ENCODE measurements around the gene MARS1. TPM values are rescaled to one million over a fixed set of nuclear protein-coding genes. Genes with fewer than 3 reads are reported as not detected.
A peak's percentile ranks its signal among the peaks of the same experiment; 100 is the strongest.

MARS1 gene
- total RNA-seq, 2 donors from 2014 or later: 130 to 243 TPM

DNA sequence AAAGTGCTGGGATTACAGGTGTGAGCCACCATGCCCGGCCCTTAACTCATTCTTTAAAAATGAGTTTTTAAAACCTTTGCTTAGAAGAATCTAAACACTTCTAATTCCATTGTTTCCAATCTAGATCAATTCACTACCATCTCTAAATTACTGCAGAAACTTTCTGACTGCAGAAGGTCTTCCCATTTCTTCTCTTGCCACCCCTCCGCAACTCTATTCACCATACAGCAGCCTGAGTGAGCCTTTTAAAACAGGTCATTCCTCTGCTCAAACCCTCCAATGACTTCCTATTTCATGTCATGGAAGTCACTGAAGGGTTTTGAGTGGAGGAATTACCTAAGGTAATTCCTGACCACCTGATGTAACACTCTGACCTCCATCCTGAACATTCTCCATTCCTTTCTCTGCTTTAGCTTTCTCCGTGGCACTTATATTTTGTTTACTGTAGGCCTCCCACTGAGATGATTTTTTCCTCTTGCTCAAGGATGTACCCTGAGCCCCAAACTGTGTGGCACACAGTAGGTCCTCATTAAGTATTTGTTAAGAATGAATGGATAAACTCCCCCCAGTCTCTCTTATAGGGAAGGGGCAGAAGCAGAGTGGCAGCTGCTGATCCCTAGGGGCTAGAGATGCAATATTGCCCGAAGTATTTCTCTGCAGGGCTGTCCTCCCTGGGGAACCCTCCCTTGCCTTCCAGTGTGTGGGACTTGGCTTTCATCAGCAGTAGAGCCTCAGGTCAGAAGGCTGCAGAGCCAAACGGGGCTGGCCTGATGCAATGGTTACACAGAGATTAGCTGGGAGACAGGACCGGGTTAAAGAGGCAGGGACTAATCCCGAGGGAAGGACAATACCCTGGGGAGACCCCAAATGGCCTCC, 31.3 kb downstream of the MARS1 start:
- no peak for ATAC-seq (replicated peaks)
- Mint-ChIP-seq H3K4me1 (peaks cover 25% of the 10 kb centered on the region), H3K27me3 (no peaks in the 10 kb centered on the region), H3K4me3 (peak overlapping the region; percentile 81), H3K27ac (peak overlapping the region; percentile 97), H3K36me3 (ENCODE audit: low read depth) (peaks cover 91% of the 10 kb centered on the region), H3K9me3 (no peaks in the 10 kb centered on the region)

DNA sequence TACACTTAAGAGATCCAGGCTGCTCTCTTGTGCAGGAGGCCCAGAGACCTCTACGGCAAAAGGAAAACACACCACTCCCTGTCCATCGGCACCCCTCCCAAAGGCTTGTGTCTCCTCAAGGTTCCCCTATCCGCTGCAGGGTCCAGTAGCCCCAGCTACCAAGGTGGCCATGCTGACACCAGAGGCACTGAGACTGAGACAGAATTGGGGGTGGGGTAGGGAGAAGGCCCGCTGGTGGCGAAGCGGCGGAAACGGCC, 31.9 kb downstream of the MARS1 start:
- peaks cover 91% of the 10 kb centered on the region for H3K36me3 Mint-ChIP-seq (ENCODE audit: low read depth)
- H3K4me1 Mint-ChIP-seq: peaks cover 31% of the 10 kb centered on the region

DNA sequence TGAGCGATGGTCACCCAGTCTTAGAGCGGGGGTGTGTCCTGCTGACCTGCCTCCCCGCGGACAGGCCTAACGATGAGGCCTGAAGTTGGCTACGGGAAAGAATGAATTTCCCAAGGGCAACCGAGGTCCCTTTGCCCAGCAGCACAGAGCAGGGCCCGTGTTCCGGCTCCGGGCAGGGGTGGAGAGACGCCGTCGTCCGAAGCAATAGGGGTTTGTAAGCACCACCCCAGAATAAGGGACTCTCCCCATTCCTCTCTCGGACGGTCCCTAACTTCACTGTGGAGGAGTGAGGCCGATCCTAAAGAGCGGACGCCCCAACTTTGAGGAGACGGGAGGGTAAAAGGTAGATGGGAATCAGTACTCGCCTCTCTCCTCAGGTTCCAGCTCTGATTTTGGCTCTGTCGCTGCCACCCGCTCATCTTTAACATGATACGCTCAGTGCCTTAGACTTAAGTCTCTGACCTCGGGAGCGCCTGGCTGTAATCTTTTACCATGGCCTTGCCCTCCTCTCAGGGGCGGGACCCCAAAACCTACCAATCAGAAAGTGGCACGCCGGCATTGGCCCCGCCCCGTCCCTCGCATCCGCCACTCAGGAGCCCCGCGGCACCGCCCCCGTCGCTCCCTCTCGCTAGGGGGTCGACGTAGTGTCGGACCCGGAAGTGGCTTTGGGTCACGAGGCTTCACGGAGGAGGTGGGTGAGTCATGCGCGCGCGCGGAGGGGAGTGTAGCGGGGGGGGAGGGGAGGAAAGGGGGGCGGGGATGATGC, 32.4 kb downstream of the MARS1 start, which contains the start of gene DDIT3:
TSS of gene DDIT3 (minus strand) at position 462 of the 766 bp plus-strand sequence. CDS start 3,108 bp downstream, outside the sequence.
- Mint-ChIP-seq H3K4me3 (peak within 1 kb of the TSS; percentile 81), H3K27me3 (no peaks in the 10 kb centered on the region), H3K27ac (peak within 1 kb of the TSS; percentile 97), H3K9me3 (no peaks in the 10 kb centered on the region), H3K4me1 (peaks cover 31% of the 10 kb centered on the region), H3K36me3 (ENCODE audit: low read depth) (peaks cover 91% of the 10 kb centered on the region)
- ATAC-seq (replicated peaks): peak; percentile 83

More for the DNA sequence above, 31.9 kb downstream of the MARS1 start:
- Mint-ChIP-seq H3K27ac (peak overlapping the region; percentile 97), H3K9me3 (no peaks in the 10 kb centered on the region), H3K27me3 (no peaks in the 10 kb centered on the region), H3K4me3 (peak overlapping the region; percentile 81)
- ATAC-seq (replicated peaks): no peak

DNA sequence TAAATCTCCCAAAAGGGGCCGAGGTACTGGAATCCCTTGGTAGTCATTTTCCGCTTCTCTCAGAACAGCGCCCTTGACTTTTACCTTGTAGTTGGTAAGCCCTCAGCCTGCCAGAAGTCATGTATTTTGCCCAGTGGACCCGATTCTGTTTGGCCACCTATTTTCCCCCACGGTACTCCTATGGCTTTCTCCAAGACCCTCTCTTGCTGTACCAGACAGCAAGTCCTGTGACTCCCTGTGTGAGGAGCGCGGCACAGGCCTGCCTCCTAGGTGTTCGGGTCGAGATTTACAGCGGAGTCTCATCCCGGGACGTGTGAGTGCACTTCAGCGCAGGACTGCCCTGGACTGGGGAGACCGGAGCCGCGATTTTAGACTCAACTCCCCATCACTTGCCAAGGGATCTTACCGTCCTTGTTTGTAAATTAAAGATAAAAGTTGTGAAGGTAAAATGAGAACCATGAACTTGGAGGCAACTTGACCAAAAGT, 33.7 kb downstream of the MARS1 start:
- no peak for ATAC-seq (replicated peaks)
- H3K36me3 Mint-ChIP-seq (ENCODE audit: low read depth): peaks cover 91% of the 10 kb centered on the region
- peak overlapping the region; percentile 97 for H3K27ac Mint-ChIP-seq
- peak overlapping the region; percentile 81 for H3K4me3 Mint-ChIP-seq
- H3K27me3 Mint-ChIP-seq: no peaks in the 10 kb centered on the region
- no peaks in the 10 kb centered on the region for H3K9me3 Mint-ChIP-seq
- peaks cover 31% of the 10 kb centered on the region for H3K4me1 Mint-ChIP-seq

DNA sequence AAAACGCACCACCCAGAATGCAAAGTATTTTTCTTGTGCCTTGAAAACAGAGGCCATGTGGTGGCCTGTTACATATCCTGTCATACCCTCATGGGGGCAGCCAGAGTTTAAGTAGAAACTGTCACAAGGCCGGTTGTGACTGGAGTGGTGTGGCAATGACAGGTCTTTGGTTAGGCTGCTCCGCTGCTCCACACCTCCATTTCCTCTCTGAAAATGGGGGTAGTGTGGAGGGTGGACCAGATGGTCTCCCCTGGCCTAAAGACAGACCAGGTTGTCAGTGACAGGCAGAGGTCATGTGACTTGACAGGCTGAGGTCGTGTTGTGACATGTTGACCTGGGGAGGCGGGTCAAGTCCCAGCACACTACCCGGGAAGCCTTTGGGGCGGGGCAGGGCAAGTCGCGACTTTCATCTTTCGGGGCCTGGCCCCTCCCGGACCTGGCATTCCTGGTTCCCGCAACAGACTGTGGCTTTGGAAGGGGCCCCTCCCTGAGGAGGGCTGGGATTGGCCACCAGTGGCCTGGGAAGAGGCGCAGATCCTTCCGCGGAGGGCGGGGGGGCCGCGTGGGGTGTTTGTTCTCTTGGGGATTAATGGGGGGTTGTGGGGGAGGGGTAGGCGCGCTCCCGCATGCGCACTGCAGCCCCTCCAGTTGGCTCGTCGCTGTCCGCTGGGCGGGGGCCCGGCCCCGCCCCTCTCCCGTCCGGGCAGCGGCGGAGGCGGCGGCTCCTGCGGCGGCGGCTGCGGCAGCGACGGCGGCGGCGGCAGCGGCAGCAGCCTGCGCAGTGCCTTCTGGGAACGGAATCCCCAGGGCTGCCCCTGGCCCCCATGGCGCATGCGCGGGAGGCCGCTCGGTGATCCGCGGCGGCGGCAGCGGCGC, 34.4 kb downstream of the MARS1 start, which contains the start of gene MBD6:
TSS of gene MBD6 (plus strand) at position 814 of the 876 bp plus-strand sequence. CDS start 1,480 bp downstream, outside the sequence.
- Mint-ChIP-seq H3K27ac (peak within 1 kb of the TSS; percentile 97), H3K9me3 (no peaks in the 10 kb centered on the region), H3K4me1 (peaks cover 31% of the 10 kb centered on the region), H3K27me3 (no peaks in the 10 kb centered on the region), H3K36me3 (ENCODE audit: low read depth) (peaks cover 91% of the 10 kb centered on the region), H3K4me3 (peak within 1 kb of the TSS; percentile 91)
- ATAC-seq (replicated peaks): peak; percentile 58

DNA sequence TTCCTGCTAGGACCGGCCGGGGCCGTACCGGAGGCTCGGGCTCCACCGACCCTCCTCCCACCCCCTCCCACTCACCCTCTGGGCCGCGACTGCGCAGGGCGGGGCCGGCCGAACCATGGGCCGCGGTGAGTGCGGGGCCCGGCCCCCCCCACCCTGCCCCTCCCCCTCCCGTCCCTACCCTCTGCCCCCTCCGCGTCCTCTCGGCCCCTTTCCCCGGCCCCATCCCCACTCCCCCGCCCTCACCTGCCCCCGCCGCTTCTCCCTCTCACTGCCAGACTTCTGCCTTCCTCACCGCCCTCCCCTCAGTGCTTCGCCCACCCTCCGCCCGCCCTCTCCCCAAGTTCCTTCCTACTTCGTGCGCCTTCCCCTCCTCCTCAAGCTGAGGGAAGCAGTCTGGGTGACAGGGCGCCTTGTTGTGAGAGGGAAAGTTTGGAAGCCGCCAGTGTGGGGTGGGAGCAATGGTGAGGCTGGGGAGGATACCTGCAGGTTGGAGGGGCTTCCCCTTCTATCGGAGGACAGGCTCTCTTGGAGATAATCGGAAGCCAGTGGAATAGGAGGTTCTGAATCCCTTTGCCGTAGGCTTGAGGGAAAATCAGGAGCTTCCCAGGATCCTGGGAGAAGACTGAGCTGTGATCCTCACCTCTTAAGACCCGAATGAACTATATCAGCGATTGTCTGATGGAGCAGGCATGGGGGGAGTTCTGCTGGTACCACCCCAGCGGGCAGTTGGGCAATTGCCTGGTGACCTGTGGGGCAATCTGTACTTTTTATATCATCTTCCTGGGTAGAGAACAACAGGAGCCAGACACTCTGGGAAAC, 35.2 kb downstream of the MARS1 start:
- H3K36me3 Mint-ChIP-seq (ENCODE audit: low read depth): peaks cover 91% of the 10 kb centered on the region
- H3K27me3 Mint-ChIP-seq: no peaks in the 10 kb centered on the region
- peak overlapping the region; percentile 91 for H3K4me3 Mint-ChIP-seq
- peak overlapping the region; percentile 86 for H3K27ac Mint-ChIP-seq
- H3K9me3 Mint-ChIP-seq: no peaks in the 10 kb centered on the region
- no peak for ATAC-seq (replicated peaks)
- peaks cover 30% of the 10 kb centered on the region for H3K4me1 Mint-ChIP-seq

DNA sequence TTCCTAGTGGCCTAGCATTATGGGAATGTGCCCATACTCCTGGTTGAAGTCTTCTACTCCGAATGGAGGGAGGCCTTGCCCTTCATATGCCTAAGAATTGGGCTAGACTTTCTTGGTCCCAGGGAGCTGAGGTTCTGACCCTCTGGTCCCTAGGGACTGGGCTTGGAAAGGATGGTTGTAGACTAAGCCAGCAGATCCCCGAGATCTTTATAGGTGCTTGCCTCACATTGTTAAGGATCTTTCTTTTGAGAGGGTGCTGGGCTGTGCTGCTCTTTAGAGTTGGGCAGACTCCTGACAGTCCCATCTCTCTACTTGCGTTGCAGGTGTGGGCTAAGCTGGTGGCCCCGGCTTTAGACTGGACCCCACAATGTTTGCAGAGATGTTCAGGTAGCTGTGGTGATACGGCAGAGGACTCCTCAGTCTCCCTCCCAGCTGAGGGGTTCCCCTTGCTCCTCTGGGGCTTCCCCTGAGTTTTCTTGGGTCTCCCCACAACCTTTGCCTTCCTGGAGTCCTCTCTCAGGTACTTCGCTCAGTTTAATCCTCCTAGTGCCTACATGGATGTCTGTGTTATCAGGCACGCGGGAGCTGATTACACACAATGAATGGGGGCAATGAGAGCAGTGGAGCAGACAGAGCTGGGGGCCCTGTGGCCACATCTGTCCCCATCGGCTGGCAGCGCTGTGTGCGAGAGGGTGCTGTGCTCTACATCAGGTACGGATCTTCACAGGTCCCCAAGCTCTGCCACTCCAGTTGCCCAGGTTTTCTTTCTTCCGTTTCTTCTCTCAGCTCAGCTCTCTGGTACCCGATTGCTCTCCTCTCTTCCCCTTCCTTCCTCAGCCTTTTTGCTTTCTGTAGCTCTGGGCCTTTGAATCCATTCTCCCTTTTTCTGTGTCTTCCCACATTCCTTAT, 36.1 kb downstream of the MARS1 start:
- no peak for ATAC-seq (replicated peaks)
- peaks cover 91% of the 10 kb centered on the region for H3K36me3 Mint-ChIP-seq (ENCODE audit: low read depth)
- no peaks in the 10 kb centered on the region for H3K9me3 Mint-ChIP-seq
- H3K27ac Mint-ChIP-seq: peak overlapping the region; percentile 86
- no peaks in the 10 kb centered on the region for H3K27me3 Mint-ChIP-seq
- peak overlapping the region; percentile 91 for H3K4me3 Mint-ChIP-seq
- H3K4me1 Mint-ChIP-seq: peaks cover 24% of the 10 kb centered on the region

DNA sequence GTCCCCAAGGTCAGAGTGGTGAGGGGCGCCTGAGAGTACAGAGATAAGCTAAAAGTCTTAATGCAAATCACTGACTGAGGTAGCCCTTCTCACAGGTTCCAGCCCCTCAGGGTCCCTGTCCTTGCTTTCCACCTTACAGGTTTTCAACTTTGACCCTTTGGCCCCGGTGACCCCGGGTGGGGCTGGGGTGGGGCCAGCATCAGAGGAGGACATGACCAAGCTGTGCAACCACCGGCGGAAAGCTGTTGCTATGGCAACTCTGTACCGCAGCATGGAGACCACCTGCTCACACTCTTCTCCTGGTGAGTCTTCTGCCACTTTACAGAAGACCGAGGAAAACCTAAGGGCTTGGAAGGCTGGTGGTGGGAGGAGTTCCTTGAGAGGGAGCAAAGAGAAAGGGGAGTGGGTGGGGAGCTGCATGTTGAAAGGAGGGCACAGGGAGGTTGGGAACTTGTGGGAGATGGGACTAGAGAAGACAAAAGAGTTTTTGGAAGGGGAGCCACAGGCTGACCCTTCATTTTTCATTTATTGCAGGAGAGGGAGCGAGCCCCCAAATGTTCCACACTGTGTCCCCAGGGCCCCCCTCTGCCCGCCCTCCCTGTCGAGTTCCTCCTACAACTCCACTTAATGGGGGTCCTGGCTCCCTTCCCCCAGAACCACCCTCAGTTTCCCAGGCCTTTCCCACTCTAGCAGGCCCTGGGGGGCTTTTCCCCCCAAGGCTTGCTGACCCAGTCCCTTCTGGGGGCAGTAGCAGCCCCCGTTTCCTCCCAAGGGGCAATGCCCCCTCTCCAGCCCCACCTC, 37.1 kb downstream of the MARS1 start:
- H3K9me3 Mint-ChIP-seq: no peaks in the 10 kb centered on the region
- no peak for ATAC-seq (replicated peaks)
- peaks cover 91% of the 10 kb centered on the region for H3K36me3 Mint-ChIP-seq (ENCODE audit: low read depth)
- H3K27ac Mint-ChIP-seq: peak overlapping the region; percentile 86
- H3K4me3 Mint-ChIP-seq: peak overlapping the region; percentile 91
- peaks cover 19% of the 10 kb centered on the region for H3K4me1 Mint-ChIP-seq
- H3K27me3 Mint-ChIP-seq: no peaks in the 10 kb centered on the region

DNA sequence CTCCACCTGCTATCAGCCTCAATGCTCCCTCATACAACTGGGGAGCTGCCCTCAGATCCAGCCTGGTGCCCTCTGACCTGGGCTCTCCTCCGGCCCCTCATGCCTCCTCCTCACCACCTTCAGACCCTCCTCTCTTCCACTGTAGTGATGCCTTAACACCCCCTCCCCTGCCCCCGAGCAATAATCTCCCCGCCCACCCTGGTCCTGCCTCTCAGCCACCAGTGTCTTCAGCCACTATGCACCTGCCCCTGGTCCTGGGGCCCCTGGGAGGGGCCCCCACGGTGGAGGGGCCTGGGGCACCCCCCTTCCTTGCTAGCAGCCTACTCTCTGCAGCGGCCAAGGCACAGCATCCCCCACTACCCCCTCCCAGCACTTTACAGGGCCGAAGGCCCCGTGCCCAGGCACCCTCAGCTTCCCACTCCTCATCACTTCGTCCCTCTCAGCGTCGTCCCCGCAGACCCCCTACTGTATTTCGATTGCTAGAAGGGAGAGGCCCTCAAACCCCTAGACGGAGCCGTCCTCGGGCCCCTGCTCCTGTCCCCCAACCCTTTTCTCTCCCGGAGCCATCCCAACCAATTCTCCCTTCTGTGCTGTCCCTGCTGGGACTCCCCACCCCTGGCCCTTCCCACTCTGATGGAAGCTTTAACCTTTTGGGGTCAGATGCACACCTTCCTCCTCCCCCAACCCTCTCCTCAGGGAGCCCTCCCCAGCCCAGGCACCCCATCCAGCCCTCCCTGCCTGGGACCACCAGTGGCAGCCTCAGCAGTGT, 37.9 kb downstream of the MARS1 start:
- no peak for ATAC-seq (replicated peaks)
- Mint-ChIP-seq H3K4me1 (peaks cover 19% of the 10 kb centered on the region), H3K9me3 (no peaks in the 10 kb centered on the region), H3K36me3 (ENCODE audit: low read depth) (peaks cover 91% of the 10 kb centered on the region), H3K4me3 (no peak overlapping the region), H3K27me3 (no peaks in the 10 kb centered on the region), H3K27ac (no peak overlapping the region)

DNA sequence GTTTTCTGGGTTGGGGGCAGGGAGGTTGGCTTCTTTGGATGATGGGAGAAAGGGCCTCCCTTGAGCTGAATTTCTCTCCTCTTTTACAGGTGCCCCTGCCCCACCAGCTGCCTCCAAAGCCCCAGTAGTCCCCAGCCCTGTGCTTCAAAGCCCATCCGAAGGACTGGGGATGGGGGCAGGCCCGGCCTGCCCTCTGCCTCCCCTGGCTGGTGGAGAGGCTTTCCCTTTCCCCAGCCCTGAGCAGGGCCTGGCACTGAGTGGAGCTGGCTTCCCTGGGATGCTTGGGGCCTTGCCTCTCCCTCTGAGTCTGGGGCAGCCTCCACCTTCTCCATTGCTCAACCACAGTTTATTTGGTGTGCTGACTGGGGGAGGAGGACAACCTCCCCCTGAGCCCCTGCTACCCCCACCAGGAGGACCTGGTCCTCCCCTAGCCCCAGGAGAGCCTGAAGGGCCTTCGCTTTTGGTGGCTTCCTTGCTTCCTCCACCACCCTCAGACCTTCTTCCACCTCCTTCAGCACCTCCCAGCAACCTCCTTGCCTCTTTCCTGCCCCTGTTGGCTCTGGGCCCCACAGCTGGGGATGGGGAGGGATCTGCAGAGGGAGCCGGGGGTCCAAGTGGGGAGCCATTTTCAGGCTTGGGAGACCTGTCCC, 38.7 kb downstream of the MARS1 start:
- no peak overlapping the region for H3K4me3 Mint-ChIP-seq
- ATAC-seq (replicated peaks): no peak

DNA sequence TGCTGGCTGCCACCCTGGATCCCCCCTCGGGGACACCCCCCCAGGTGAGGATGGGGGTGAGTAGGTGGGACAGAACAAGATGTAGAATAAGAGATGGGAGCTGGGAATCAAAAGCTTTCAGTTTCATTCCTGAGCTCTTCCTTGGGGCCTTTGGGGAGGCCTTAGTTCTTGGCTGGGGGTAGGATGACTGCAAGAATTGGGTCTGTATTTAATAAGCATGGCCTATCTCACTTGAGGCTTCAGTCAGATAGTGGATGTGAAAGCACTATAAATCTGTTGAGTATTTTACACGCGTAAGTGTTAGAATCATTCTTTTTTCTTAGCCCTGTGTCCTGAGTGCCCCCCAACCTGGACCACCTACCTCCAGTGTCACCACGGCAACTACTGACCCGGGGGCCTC, 39.3 kb downstream of the MARS1 start:
- ATAC-seq (replicated peaks): no peak

More for the DNA sequence above, 38.7 kb downstream of the MARS1 start:
- peak overlapping the region; percentile 25 for H3K27ac Mint-ChIP-seq
- H3K27me3 Mint-ChIP-seq: no peaks in the 10 kb centered on the region
- no peaks in the 10 kb centered on the region for H3K9me3 Mint-ChIP-seq
- peaks cover 95% of the 10 kb centered on the region for H3K36me3 Mint-ChIP-seq (ENCODE audit: low read depth)
- H3K4me1 Mint-ChIP-seq: peaks cover 18% of the 10 kb centered on the region

More for the DNA sequence above, 39.3 kb downstream of the MARS1 start:
- Mint-ChIP-seq H3K4me1 (peaks cover 12% of the 10 kb centered on the region), H3K4me3 (no peak overlapping the region), H3K27me3 (no peaks in the 10 kb centered on the region), H3K27ac (peak overlapping the region; percentile 25), H3K36me3 (ENCODE audit: low read depth) (peaks cover 95% of the 10 kb centered on the region), H3K9me3 (no peaks in the 10 kb centered on the region)

Measured in activated T-helper 17 cell treated with anti-CD3 and anti-CD28 coated beads, Interleukin-2, amount 50 U/mL, for 72 hours (primary cell).